RWPE1 (cell line): ENCODE data around the gene LRIG1.
A peak's percentile ranks its signal among the peaks of the same experiment; 100 is the strongest.

Experiments
- CTCF ChIA-PET: fragments of 350-600 bp; sonication (Branson Sonifier 250); formaldehyde crosslinking; extraction: SDS; loops from one replicate; lab custom pipeline; 2021; lab: Yijun Ruan, JAX
- POLR2A ChIA-PET: fragments of 400-600 bp; formaldehyde crosslinking; extraction: SDS; loops from one replicate; lab custom pipeline; 2020; ENCODE audit warnings: antibody characterized with exemption; ENCODE audit not compliant: low non-redundant PET; lab: Yijun Ruan, JAX
- DNase-seq: peaks from one replicate; pipeline ENCODE4 v3.0.0; 2012; ENCODE audit warnings: low spot score
- H3K27ac ChIP-seq: fragments of 450-650 bp; 2 replicates; pipeline ENCODE4 v1.5.1; 2017
- CTCF ChIP-seq: fragments of 450-650 bp; conservative IDR thresholded peaks from 2 replicates; pipeline ENCODE4 v1.5.1; 2017; ENCODE audit warnings: low read depth, mild to moderate bottlenecking

LRIG1 gene

GRCh38 chr3:66501483-66502244, 842 bp upstream of the LRIG1 start:
- DNase-seq, result no peak
- TF ChIP-seq CTCF, result no peak
- ChIA-PET POLR2A (no interaction called here), CTCF (interaction anchor here (0.7 kb wide), 1 partner anchor 1449 kb away, joined by 3 read pairs; no protein-coding TSS in a partner anchor)
- peak overlapping the region; percentile 80 for H3K27ac ChIP-seq

- no peak for TF ChIP-seq CTCF
- peak overlapping the region; percentile 80 for H3K27ac ChIP-seq
- CTCF ChIA-PET, result interaction anchor here (0.6 kb wide), 1 partner anchor 12 kb away, joined by 3 read pairs; no protein-coding TSS in a partner anchor
- DNase-seq, result no peak
- POLR2A ChIA-PET, result no interaction called here
These were observed 794 bp downstream of the LRIG1 start for GRCh38 chr3:66499881-66500575.

- ChIA-PET POLR2A (no interaction called here), CTCF (interaction anchor here (0.5 kb wide), 1 partner anchor 702 kb away, joined by 3 read pairs; no protein-coding TSS in a partner anchor)
- H3K27ac ChIP-seq, result peak overlapping the region; percentile 80
- DNase-seq, result no peak
- no peak for TF ChIP-seq CTCF
These were observed 1.9 kb downstream of the LRIG1 start for GRCh38 chr3:66498687-66499621.

GRCh38 chr3:66497985-66498671, 2.7 kb downstream of the LRIG1 start:
- H3K27ac ChIP-seq, result no peak overlapping the region
- no peak for DNase-seq
- POLR2A ChIA-PET, result no interaction called here
- TF ChIP-seq CTCF, result no peak
- CTCF ChIA-PET, result no interaction called here

- CTCF ChIA-PET, result interaction anchor here (0.6 kb wide), 1 partner anchor 221 kb away, joined by 6 read pairs; no protein-coding TSS in a partner anchor
- no peak for TF ChIP-seq CTCF
- POLR2A ChIA-PET, result no interaction called here
- no peak for DNase-seq
- H3K27ac ChIP-seq, result no peak overlapping the region
These were observed 3.4 kb downstream of the LRIG1 start for GRCh38 chr3:66497288-66497984.
